Measurements from ENCODE around the gene SNX8. TPM values are rescaled to one million over a fixed set of nuclear protein-coding genes. Genes with fewer than 3 reads are reported as not detected.

SNX8 gene
- total and polyA plus RNA-seq, 8 donors = 7.7 to 72.9 (median 12.0) TPM

GRCh38 chr7:2245883-2246675 lies 68.2 kb downstream of the SNX8 start:
- TF ChIP-seq POLR2AphosphoS5 (IDR thresholded peaks at IDR 0.05) (no peak), POLR2A (IDR thresholded peaks at IDR 0.05) (no peak), CTCF (IDR thresholded peaks at IDR 0.05) (no peak), EP300 (IDR thresholded peaks at IDR 0.05) (no peak)
- Histone ChIP-seq H3K27ac (no peak overlapping the region), H3K4me1 (peaks cover 12 to 41% (median 19%) of the 10 kb centered on the region in 4 donors), H3K36me3 (peaks cover 0 to 3% (median 0%) of the 10 kb centered on the region in 4 donors), H3K27me3 (no peaks in the 10 kb centered on the region), H3K9me3 (no peaks in the 10 kb centered on the region), H3K4me3 (no peak overlapping the region)
- intact Hi-C loops (cut with DNase I; ENCODE audit: low total_unique reads) = loop anchor here (10.0 kb wide), 1 partner anchor 99 kb away; no protein-coding TSS in a partner anchor
- peak; percentile 28 to 62 for DNase-seq
- 62 to 75% (median 75%) methylated on average over 18 to 22 of the region's 22 CpGs for WGBS, 5 donors

- 81 to 86% (median 83%) methylated on average over 24 to 25 of the region's 25 CpGs for WGBS, 5 donors
- Histone ChIP-seq H3K27me3 (no peaks in the 10 kb centered on the region), H3K9me3 (no peaks in the 10 kb centered on the region), H3K27ac (no peak overlapping the region), H3K4me3 (no peak overlapping the region), H3K36me3 (peaks cover under 1 to 6% (median 2%) of the 10 kb centered on the region in 4 donors), H3K4me1 (peaks cover 18 to 50% (median 29%) of the 10 kb centered on the region in 4 donors)
- intact Hi-C loops (cut with DNase I; ENCODE audit: low total_unique reads) = loop anchor here (10.0 kb wide), 1 partner anchor 100 kb away; no protein-coding TSS in a partner anchor
- DNase-seq = no peak
- TF ChIP-seq CTCF (IDR thresholded peaks at IDR 0.05) (no peak), POLR2A (IDR thresholded peaks at IDR 0.05) (no peak), EP300 (IDR thresholded peaks at IDR 0.05) (no peak), POLR2AphosphoS5 (IDR thresholded peaks at IDR 0.05) (no peak)
These were observed 69.7 kb downstream of the SNX8 start for GRCh38 chr7:2244404-2244995.

GRCh38 chr7:2243458-2243857 lies 70.8 kb downstream of the SNX8 start:
- Histone ChIP-seq H3K9me3 (no peaks in the 10 kb centered on the region), H3K4me3 (no peak overlapping the region), H3K27me3 (no peaks in the 10 kb centered on the region), H3K36me3 (peaks cover 8 to 16% (median 12%) of the 10 kb centered on the region in 4 donors), H3K27ac (no peak overlapping the region), H3K4me1 (peaks cover 18 to 40% (median 27%) of the 10 kb centered on the region in 4 donors)
- WGBS, 5 donors = 76 to 90% (median 78%) methylated on average over 12 of the region's 12 CpGs
- intact Hi-C loops (cut with DNase I; ENCODE audit: low total_unique reads) = loop anchor here (10.0 kb wide), 1 partner anchor 101 kb away; no protein-coding TSS in a partner anchor
- TF ChIP-seq CTCF (IDR thresholded peaks at IDR 0.05) (no peak), POLR2AphosphoS5 (IDR thresholded peaks at IDR 0.05) (no peak), POLR2A (IDR thresholded peaks at IDR 0.05) (no peak), EP300 (IDR thresholded peaks at IDR 0.05) (no peak)
- no peak for DNase-seq

Measured in stomach (tissue), 9 donors.